HPDE6-E6E7 (cell line): ENCODE data around the gene GIMAP4.
"Not testable (repeated sequence)": the region's sequence is repeated elsewhere in the genome, so short reads cannot be mapped to it uniquely, and the experiment has no call there.

Source experiments
- DNase-seq: peaks from one replicate; pipeline ENCODE4 v3.0.0; 2011; ENCODE audit warnings: missing footprints; ENCODE audit errors: extremely low spot score

The GIMAP4 gene

GRCh38 chr7:150567169-150567568 lies at the start of gene GIMAP4:
Gene GIMAP4, plus strand, starts transcription at chr7:150567390. Its CDS starts 2,512 bp downstream, at chr7:150569902.
- DNase-seq, result no peak

GRCh38 chr7:150519310-150519709 lies 47.9 kb upstream of the GIMAP4 start:
- no peak for DNase-seq

- no peak for DNase-seq
These were observed 47.0 kb upstream of the GIMAP4 start for GRCh38 chr7:150520145-150520544.

- not testable (repeated sequence) for DNase-seq
These were observed 44.3 kb upstream of the GIMAP4 start for GRCh38 chr7:150522931-150523330.

- no peak for DNase-seq
These were observed 43.2 kb upstream of the GIMAP4 start for GRCh38 chr7:150524018-150524417.

- DNase-seq, result no peak
These were observed 35.5 kb upstream of the GIMAP4 start for GRCh38 chr7:150531704-150532103.

GRCh38 chr7:150538259-150538658 lies 28.9 kb upstream of the GIMAP4 start:
- DNase-seq, result no peak

GRCh38 chr7:150553163-150553562 lies 14.0 kb upstream of the GIMAP4 start:
- DNase-seq, result no peak

- no peak for DNase-seq
These were observed 10.6 kb upstream of the GIMAP4 start for GRCh38 chr7:150556521-150557138.

GRCh38 chr7:150560486-150560885 lies 6.7 kb upstream of the GIMAP4 start:
- no peak for DNase-seq

GRCh38 chr7:150562919-150563318 lies 4.3 kb upstream of the GIMAP4 start:
- DNase-seq, result no peak

GRCh38 chr7:150564006-150564405 lies 3.2 kb upstream of the GIMAP4 start:
- no peak for DNase-seq

- DNase-seq, result no peak
These were observed 2.6 kb upstream of the GIMAP4 start for GRCh38 chr7:150564566-150564965.

- DNase-seq, result no peak
These were observed 2.0 kb upstream of the GIMAP4 start for GRCh38 chr7:150565239-150565638.

GRCh38 chr7:150566123-150566522 lies 1.1 kb upstream of the GIMAP4 start:
- no peak for DNase-seq

- no peak for DNase-seq
These were observed 618 bp upstream of the GIMAP4 start for GRCh38 chr7:150566572-150566971.

- no peak for DNase-seq
These were observed 696 bp downstream of the GIMAP4 start for GRCh38 chr7:150567871-150568301.

- no peak for DNase-seq
These were observed 1.5 kb downstream of the GIMAP4 start for GRCh38 chr7:150568714-150569113.

- DNase-seq, result no peak
These were observed 2.2 kb downstream of the GIMAP4 start for GRCh38 chr7:150569245-150569955.

GRCh38 chr7:150570556-150571465 lies 3.6 kb downstream of the GIMAP4 start:
- DNase-seq, result no peak

GRCh38 chr7:150572496-150572895 lies 5.3 kb downstream of the GIMAP4 start:
- DNase-seq, result no peak

GRCh38 chr7:150579979-150580637 lies 12.9 kb downstream of the GIMAP4 start:
- DNase-seq, result not testable (repeated sequence)
